EL (cell line): ENCODE data around the gene SPON1.
"Not testable (repeated sequence)": the region's sequence is repeated elsewhere in the genome, so short reads cannot be mapped to it uniquely, and the experiment has no call there.

Experiments used
- DNase-seq: peaks from one replicate; pipeline ENCODE4 v3.0.0-alpha.2; 2016

Gene SPON1

GRCh38 chr11:14252501-14252900 lies 290.0 kb downstream of the SPON1 start:
- not testable (repeated sequence) for DNase-seq

GRCh38 chr11:14253421-14253820 lies 290.9 kb downstream of the SPON1 start:
- DNase-seq: no peak

DNA sequence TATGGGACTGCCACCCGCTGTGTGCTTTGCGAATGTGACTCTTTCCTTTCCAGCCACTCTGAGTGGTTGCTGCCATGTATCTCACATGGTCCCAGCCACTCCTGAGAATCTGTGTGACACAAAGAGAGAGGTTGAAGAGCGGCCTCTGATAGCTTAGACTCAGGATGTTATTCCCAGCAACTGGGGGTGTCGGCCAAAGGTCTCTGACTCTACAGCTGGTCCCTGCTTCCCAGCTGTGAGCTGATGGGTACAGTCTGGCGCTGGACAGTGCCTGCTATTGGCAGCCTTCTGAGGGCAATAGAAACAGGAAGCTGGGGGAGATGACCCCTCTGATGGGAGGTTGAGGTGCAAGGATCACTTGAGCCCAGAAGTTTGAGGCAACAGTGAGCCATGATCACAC lies 291.3 kb downstream of the SPON1 start:
- DNase-seq: no peak

DNA sequence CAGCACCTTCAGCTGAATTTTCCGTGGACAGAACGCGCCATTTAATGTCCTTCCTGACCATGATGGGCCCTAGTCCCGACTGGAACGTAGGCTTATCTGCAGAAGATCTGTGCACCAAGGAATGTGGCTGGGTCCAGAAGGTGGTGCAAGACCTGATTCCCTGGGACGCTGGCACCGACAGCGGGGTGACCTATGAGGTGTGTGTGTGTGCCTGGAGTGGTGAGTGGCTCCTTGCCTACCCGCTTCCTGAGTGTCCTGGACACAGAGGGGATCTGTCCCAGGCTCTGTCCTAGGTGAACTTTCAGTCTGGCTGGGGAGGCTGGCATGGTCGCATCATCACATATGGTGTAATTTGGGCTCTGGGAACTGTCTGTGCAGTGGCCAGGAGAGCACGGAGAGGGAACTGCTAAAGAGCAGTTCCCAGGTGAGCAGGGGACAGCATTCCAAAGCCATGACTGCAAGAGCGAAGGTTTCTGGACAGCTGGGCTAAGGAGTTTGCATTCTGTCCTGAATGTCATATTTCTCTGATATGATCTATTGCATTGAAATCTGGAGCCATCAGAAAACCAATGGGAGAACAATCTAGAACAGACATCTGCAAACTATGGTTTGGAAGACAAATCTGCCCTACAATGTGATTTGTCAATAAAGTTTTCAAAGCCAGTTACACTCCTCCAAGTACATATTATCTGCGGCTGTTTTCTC lies 292.2 kb downstream of the SPON1 start:
- DNase-seq: no peak

DNA sequence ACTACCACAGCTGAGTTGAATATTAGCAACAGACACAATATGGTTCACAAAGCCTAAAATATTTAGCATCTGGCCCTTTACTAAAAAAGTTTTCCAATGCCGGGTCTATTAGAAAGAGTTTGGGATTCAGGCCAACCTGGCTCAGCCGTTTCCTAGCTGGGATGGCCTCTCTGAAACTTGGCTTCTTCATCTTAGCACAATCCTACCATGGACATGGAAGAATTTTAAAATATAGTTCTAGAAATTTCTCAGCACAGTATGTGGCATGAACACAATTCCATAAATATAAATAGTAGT lies 292.7 kb downstream of the SPON1 start:
- no peak for DNase-seq

DNA sequence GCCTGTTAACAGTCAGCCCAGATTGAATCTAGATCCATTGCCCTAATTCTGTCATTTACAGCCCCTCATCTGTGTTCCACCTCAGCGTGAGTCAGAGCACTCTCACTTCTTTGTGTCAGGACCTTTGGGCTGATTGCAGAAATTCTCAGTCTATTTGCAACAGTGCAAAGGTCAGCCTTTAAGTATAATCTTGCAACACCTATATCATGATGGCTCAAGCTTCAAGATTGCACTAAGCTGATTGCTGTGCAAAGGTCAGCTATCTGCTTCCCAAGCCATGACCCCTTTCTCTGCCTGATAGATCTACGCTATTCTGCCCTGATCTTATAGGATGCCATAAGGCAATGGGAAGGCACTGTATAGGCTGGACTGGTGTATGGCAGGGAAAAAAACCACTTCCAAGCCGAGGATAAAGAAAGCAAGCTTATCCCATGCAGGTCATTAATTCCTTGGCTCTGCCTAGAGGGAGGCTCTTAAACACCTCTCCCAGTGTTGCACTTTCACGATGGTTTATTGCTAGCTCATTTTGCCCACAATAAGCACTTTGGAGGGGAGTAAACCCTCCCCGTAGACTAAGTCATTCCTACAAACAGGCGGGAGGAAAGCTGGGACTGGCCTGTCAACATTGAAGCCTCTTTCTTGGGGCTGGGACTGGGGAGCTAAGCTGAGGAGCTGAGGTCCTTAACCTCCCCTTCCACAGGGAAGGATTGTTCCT lies 295.9 kb downstream of the SPON1 start:
- peak; percentile 65 for DNase-seq

GRCh38 chr11:14259186-14259784 lies 296.8 kb downstream of the SPON1 start:
- no peak for DNase-seq

- no peak for DNase-seq
These were observed 297.4 kb downstream of the SPON1 start for GRCh38 chr11:14259878-14260277.

- DNase-seq: no peak
These were observed 298.5 kb downstream of the SPON1 start for GRCh38 chr11:14261066-14261465.

DNA sequence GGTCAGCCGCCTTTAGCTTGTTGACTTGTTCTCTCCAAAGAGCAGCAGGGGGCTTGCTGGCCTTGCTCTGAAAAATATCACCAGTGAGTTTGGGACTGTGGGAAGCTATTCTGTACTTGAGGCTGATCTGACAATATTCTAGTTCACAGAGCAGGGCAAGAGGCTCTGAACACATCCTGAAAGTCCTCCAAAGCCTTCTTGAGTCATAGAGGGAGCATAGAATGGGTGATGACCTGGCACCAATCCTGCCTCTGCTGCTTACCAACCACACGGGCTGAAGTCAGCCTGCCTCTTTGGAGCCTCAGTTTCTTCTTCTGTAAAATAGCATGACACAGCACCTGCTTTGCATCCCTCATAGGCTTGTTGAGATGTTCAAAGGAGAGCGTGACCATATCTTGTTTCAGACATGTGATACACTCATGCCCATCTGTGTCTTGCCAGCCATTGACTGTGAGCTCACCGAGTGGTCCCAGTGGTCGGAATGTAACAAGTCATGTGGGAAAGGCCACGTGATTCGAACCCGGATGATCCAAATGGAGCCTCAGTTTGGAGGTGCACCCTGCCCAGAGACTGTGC lies 299.8 kb downstream of the SPON1 start:
- DNase-seq: no peak

DNA sequence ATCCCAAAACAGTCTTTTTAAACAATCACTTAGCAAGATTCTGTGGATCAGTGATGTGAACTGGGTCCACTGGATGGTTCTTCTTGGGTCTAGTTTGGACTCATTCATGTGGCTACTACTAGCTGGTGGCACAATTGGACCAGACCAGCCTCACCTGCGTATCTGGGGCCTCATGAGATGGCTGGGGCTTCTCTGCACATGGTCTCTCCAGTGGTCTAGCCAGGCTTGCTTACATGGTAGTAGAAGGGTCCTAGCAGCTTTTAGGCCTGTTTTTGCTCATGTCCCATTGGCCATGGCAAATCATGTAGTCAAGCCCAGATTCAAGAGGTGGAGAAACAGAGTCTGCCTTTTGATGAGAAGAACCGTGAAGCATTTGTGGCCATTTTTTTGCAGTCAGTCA lies 302.4 kb downstream of the SPON1 start:
- no peak for DNase-seq

GRCh38 chr11:14266622-14267021 lies 304.1 kb downstream of the SPON1 start:
- DNase-seq: no peak

DNA sequence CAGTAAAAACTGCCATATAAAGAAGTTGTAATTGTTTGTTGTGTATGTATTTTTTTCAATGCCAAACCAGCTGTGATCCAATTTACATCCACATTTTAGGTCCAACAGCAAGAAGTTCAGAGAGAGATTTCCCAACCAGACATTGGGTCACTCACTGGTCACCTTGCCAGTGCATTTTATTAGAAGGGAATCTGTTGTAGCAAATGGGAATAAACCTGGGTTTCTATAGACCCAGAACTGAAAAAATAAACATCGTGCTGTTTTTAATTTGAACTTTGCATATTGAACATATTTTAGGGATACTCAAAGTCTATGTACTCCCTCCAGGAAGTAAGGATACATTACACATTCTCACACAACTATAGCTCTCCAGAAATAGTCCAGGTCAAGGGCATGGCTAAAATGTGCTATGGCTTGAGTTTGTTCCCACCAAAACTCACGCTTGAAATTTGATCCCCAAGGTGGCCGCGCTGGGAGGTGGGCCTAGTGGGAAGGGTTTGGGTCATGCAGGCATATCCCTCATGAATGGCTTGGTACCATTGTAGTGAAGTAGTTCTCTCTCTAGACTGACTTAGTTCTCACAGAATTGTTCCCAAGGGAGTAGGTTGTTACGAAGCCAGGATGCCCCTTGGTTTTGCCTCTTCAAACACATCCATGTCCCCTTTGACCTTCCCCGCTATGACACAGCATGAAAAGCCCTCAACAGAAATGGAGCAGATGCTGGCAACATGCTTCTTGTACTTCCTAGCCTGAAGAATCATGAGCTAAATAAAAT lies 305.5 kb downstream of the SPON1 start:
- no peak for DNase-seq

DNA sequence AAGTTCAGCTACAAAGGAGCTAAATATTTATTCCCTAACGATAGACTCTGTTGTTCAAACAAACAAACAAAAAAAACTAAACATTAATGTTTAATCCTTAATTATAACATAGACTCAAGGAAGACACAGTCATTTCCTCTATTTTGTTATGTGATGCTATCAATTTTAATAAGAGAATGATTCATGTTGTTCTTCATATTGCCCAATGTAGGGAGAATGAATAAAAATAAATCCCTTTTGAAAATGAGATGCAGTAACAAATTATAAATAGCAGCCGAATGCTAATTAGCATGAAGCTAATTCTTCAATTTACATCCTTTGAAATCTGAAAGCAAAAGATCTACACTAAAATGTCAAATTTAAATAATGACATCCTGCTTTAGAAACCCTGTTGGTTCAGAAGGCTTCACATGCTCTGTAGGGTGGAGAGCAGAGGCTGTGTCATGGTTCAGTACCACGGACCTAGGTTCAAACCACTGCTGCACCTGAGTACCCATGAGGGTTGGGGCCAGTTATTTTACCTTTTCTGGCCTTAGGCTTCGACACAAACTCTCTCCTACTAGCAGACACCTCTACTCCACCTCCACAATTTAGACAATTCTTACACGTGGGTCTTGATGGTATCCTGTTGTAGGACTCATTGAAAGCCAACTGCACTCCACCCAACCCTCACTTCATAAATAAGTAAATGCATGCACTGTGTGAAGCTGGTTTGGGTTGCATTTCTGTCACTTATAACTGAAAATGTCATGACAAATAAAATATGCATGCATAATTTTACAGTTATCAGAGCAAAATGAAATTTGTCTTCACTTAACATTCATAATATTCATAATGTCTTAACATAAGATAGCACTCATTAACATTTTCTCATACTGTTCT lies 307.4 kb downstream of the SPON1 start:
- no peak for DNase-seq

DNA sequence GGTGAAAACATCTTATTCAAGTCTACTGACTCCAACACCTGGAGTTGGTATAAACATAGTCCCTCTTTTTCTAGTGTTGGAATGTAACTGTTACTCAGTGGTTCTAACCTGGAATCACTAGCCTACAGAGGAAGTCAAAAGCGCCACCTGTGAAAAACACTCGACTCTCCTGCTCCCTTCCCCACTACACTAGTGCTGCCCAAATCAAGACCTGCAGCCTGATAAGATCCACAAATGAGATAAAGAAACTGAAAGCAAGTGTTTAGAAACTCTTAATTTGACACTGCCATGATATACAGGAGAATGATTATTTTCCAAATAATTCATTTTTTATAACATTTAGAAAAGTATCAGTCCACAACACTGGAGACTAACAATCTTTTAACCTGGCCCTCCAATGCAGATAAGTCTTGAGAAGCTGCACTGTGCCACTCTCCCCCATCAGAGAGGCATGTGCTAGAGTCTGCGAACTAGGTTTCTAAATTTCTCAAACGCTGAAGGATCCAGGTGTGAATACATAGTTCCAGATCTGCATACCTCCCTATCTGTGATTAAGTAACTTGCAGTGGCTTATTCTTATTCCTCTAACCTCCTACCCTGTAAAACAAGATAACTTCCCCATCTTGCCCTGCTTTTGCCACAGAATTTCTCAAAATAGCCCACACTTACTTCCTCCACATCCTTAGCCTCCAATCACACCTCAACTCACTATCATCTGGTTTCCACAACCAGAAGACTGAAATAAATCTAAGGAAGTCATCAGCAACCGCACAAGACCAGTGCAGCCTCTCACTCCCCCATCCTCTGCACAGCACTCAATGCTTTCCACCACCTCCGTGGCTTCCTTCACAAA lies 308.4 kb downstream of the SPON1 start:
- DNase-seq: no peak

DNA sequence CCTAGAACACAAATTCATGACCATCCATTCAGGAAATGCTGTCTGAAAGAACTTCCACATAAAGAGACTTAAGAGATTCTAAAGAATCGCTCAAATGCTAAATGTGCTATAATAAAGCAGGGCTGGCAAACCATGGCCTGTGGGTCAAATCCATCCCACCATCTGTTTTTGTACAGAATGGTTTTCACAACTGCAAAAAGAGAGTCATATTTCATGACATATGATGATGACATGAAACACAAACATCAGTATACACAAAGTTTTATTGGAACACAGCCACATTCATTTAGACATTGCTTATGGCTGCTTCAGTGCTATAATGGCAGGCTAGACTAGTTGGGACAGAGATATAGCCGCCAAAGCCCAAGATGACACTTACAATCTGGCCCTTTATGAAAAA lies 311.4 kb downstream of the SPON1 start:
- no peak for DNase-seq

DNA sequence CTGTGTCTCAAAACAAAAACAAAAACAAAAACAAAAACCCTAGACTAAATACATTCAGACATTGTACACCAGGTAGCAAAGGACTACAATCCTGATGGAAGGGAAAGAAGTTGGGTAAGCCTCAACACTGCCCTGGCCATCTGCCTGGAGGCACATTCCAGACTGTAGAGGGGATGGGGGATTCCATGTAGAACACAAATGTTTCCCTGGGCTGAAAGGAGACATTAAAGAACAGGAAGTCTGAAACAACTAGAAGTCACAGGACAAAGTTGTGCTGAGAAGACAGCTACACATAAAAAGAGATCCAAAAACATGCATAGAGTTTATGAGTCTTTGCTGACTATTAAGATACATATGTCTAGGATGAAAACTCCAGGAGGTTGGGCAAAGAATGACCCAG lies 312.6 kb downstream of the SPON1 start:
- peak; percentile 55 for DNase-seq

DNA sequence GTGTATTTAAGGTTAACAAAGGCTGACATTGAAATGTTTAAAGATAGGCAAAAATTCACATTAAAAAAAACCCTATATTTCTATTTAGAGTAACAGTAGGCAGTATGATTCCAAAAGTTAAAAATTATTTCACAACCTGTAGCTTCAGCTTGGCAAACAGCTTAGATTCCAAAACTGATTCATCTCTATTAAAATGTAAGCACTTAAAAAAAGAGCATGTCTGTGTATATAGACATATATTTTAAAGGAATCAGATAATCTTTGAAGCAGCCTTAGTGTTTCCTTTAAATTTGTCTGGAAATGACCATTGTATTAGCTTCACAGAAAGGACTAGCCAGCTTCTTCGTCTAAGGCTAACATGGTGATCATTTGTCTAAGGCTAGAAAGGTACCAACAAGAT lies 316.3 kb downstream of the SPON1 start:
- DNase-seq: not testable (repeated sequence)

GRCh38 chr11:14288189-14288935 lies 325.8 kb downstream of the SPON1 start:
- peak; percentile 81 for DNase-seq

GRCh38 chr11:14290422-14290821 lies 327.9 kb downstream of the SPON1 start:
- DNase-seq: no peak

GRCh38 chr11:14299921-14300320 lies 337.4 kb downstream of the SPON1 start:
- no peak for DNase-seq
